Tibial artery (tissue), 4 donors: ENCODE data around the gene TRIP6.

ENCODE experiments used
- DNase-seq, 2 donors: peaks; one replicate each; pipeline ENCODE4 v3.0.0-alpha.2; 2019
- H3K27ac ChIP-seq, 2 donors: fragments of 200-600 bp; sonication (generic) in 1 of 2; 1 replicate in 1 of 2; 2 replicates in 1 of 2; pipeline ENCODE4 v1.5.1; 2018 to 2019; ENCODE audit warnings: mild to moderate bottlenecking in 1 of 2
- H3K27me3 ChIP-seq, 2 donors: fragments of 200-600 bp; sonication (generic) in 1 of 2; one replicate each; pipeline versions ENCODE4 v1.5.1 to v1.6.0; 2016 to 2019
- H3K36me3 ChIP-seq, 3 donors: fragments of 200-600 bp; sonication (generic) in 2 of 3; one replicate each; pipeline ENCODE4 v1.5.1; 2016 to 2019; ENCODE audit warnings: mild to moderate bottlenecking in 2 of 3
- H3K4me1 ChIP-seq, 4 donors: fragments of 200-600 bp; sonication (generic) in 2 of 4; 1 replicate in 3 of 4; 2 replicates in 1 of 4; pipeline ENCODE4 v1.5.1; 2016 to 2019
- H3K4me3 ChIP-seq, 2 donors: fragments of 200-600 bp; sonication (generic) in 1 of 2; 1 replicate in 1 of 2; 2 replicates in 1 of 2; pipeline ENCODE4 v1.5.1; 2018 to 2019; ENCODE audit warnings: mild to moderate bottlenecking in 2 of 2
- H3K9me3 ChIP-seq, 3 donors: fragments of 200-600 bp; sonication (generic) in 1 of 3; one replicate each; pipeline ENCODE4 v1.5.1; 2016 to 2019
- CTCF ChIP-seq, 2 experiments: fragments of 200-600 bp in 1 of 2; fragments of 450-650 bp in 1 of 2; IDR thresholded peaks; one replicate each; pipeline ENCODE4 v1.5.1; 2017 to 2019; ENCODE audit warnings: antibody characterized with exemption in 2 of 2, mild to moderate bottlenecking in 1 of 2, moderate library complexity in 1 of 2
- intact Hi-C: fragments of 100-400 bp; cut with DNase I; formaldehyde crosslinking; loops from one replicate; pipeline ENCODE4 v1.15.0; 2023; ENCODE audit warnings: low total_unique reads

The TRIP6 gene

DNA sequence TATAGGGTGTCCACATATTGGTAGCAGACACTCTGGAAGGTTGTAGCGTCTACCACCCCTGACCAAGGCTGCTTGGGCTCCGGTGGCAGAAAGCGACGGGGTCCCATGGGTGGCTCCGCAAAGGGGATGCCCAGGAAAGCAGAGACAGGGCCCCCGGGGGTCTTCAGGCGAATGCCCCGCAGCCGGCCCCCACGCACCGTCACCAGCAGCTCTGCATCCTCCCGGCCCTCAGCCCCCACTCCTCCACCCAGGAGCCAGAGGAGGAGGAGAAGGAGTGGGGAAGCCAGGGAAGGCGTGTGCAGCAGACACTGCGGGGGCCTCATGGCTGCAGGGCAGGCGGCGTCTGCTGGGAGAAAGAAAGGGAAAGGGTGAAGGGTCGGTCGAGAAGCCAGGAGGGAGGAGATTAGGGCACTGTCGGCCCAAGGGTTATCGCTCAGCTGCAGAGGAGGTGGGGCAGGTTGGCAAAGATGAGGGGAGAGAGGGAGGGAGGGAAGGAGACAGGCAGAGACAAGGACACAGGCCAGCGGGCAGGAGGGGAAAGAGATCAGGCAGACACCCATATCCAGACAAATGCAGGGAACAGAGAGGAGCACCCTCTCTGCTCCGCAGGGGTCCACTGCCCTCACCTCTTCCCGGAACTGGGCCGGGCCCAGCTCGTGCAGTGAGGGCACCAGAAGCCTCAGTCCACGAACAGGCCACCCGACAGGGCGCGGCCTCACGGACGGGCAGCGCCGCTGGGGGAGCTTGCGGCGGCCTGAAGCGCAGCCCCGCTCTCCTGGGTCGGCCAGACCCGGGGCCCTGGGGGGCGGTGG is 26.9 kb downstream of the TRIP6 start:
- no peak for TF ChIP-seq CTCF (IDR thresholded peaks at IDR 0.05)
- intact Hi-C loops: loop anchor here (10.0 kb wide), 1 partner anchor 271 kb away; the partner anchor contains the start of gene VGF
- Histone ChIP-seq H3K4me1 (peaks cover 2 to 49% (median 43%) of the 10 kb centered on the region in 4 donors), H3K27me3 (peaks cover 0 to 61% of the 10 kb centered on the region in 2 donors), H3K9me3 (no peaks in the 10 kb centered on the region), H3K36me3 (no peaks in the 10 kb centered on the region), H3K4me3 (no peak overlapping the region), H3K27ac (no peak overlapping the region)
- no peak for DNase-seq

DNA sequence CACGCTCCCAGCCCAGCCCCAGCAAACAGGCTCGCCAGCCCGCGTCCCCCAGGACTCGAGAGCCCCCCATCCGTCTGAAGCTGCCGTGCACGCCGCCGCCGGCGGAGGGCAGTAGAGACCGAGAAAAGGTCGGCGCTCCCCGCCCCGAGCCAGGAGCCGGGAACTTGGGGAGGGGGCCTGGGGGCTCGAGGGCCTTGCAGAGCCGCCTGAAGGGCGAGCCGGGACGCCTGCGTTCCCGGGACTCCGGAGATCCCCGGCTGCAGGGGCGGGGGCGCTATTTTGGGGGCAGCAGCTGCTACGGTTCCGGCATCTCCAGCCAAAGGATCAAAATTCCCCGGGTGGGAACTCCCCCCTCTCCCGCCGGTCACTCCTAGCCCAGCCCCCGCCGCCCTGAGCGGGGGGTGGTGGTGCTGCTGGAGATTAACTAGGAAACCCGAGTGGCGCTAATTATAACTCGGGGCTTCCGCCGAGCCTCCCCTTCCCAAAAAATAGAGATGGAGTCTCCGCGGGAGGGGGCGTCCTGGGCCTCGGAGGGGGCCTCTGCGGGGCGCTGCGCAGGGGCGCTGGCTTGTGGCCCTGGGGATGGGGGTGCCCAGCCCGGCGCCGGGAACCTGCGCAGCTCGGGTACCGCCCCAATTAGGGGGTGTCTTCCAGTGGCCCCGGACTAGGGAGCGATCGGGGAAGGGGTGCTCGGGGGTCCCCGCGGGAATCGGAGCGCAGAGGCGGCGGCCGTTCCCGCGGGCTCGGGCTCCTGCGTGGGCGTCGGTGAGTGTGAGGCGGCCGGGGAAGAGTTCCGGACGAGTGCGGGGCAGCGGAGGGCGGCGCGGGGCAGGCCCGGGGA is 27.9 kb downstream of the TRIP6 start:
- Histone ChIP-seq H3K9me3 (no peaks in the 10 kb centered on the region), H3K27ac (no peak overlapping the region), H3K4me1 (peaks cover 0 to 46% (median 41%) of the 10 kb centered on the region in 4 donors), H3K4me3 (peak overlapping the region; percentile 24 to 46), H3K27me3 (peaks cover 0 to 71% of the 10 kb centered on the region in 2 donors), H3K36me3 (no peaks in the 10 kb centered on the region)
- intact Hi-C loops: loop anchor here (10.0 kb wide), 1 partner anchor 270 kb away; the partner anchor contains the start of gene VGF
- TF ChIP-seq CTCF (IDR thresholded peaks at IDR 0.05): peak; percentile 64 to 73
- DNase-seq: no peak

GRCh38 chr7:100895701-100895955 is 28.4 kb downstream of the TRIP6 start, which contains the start of gene ACHE:
ACHE (minus strand) TSS chr7:100895888; CDS start chr7:100894232, 1,656 bp downstream.
- Histone ChIP-seq H3K36me3 (no peaks in the 10 kb centered on the region), H3K27ac (no peak within 1 kb of the TSS), H3K4me1 (peaks cover 0 to 40% (median 37%) of the 10 kb centered on the region in 4 donors), H3K4me3 (peak within 1 kb of the TSS; percentile 26 to 46), H3K27me3 (peaks cover 0 to 73% of the 10 kb centered on the region in 2 donors), H3K9me3 (no peaks in the 10 kb centered on the region)
- TF ChIP-seq CTCF (IDR thresholded peaks at IDR 0.05): no peak
- intact Hi-C loops: loop anchor here (10.0 kb wide), 1 partner anchor 269 kb away; the partner anchor contains the start of gene VGF
- no peak for DNase-seq

GRCh38 chr7:100895956-100896731 is 29.0 kb downstream of the TRIP6 start:
- no peaks in the 10 kb centered on the region for H3K36me3 ChIP-seq
- no peak for DNase-seq
- peaks cover 0 to 35% (median 32%) of the 10 kb centered on the region in 4 donors for H3K4me1 ChIP-seq
- H3K4me3 ChIP-seq: peak overlapping the region; percentile 26 to 46
- TF ChIP-seq CTCF (IDR thresholded peaks at IDR 0.05): no peak
- intact Hi-C loops: loop anchor here (2.0 to 10.0 kb wide), 2 partner anchors 163 to 269 kb away; partner anchors contain the start of gene VGF
- peaks cover 0 to 79% of the 10 kb centered on the region in 2 donors for H3K27me3 ChIP-seq
- no peaks in the 10 kb centered on the region for H3K9me3 ChIP-seq
- no peak overlapping the region for H3K27ac ChIP-seq
